ENCODE data around the gene PYCR2. TPM values are rescaled to one million over a fixed set of nuclear protein-coding genes. Genes with fewer than 3 reads are reported as not detected.

The PYCR2 gene
- total RNA-seq, 2 donors from 2014 or later = 34.0 to 61.6 TPM

GRCh38 chr1:225945564-225945963 is 21.5 kb upstream of the PYCR2 start:
- intact Hi-C loops (cut with DNase I) = no loop called here
- no peak overlapping the region for H3K4me3 ChIP-seq
- H3K36me3 ChIP-seq = no peaks in the 10 kb centered on the region
- no peaks in the 10 kb centered on the region for H3K27me3 ChIP-seq
- H3K27ac ChIP-seq = no peak overlapping the region
- H3K4me1 ChIP-seq = no peaks in the 10 kb centered on the region
- no peaks in the 10 kb centered on the region for H3K9me3 ChIP-seq
- no peak for DNase-seq
- H3K9ac ChIP-seq (ENCODE audit: low read depth in 2 of 2, low read length in 2 of 2) = no peak overlapping the region
- no peak for TF ChIP-seq CTCF (IDR thresholded peaks at IDR 0.05)

GRCh38 chr1:225944951-225945350 is 20.9 kb upstream of the PYCR2 start:
- intact Hi-C loops (cut with DNase I) = no loop called here
- Histone ChIP-seq H3K27me3 (no peaks in the 10 kb centered on the region), H3K27ac (no peak overlapping the region), H3K9ac (ENCODE audit: low read depth in 2 of 2, low read length in 2 of 2) (no peak overlapping the region), H3K9me3 (no peaks in the 10 kb centered on the region), H3K36me3 (no peaks in the 10 kb centered on the region), H3K4me1 (no peaks in the 10 kb centered on the region), H3K4me3 (no peak overlapping the region)
- DNase-seq = no peak
- no peak for TF ChIP-seq CTCF (IDR thresholded peaks at IDR 0.05)

- Histone ChIP-seq H3K27me3 (no peaks in the 10 kb centered on the region), H3K4me3 (no peak overlapping the region), H3K4me1 (no peaks in the 10 kb centered on the region), H3K36me3 (no peaks in the 10 kb centered on the region), H3K9me3 (no peaks in the 10 kb centered on the region), H3K9ac (ENCODE audit: low read depth in 2 of 2, low read length in 2 of 2) (no peak overlapping the region), H3K27ac (no peak overlapping the region)
- no peak for DNase-seq
- TF ChIP-seq CTCF (IDR thresholded peaks at IDR 0.05) = no peak
- intact Hi-C loops (cut with DNase I) = no loop called here
Observed at GRCh38 chr1:225944387-225944786, 20.3 kb upstream of the PYCR2 start.

GRCh38 chr1:225943582-225943981 is 19.5 kb upstream of the PYCR2 start:
- DNase-seq = no peak
- TF ChIP-seq CTCF (IDR thresholded peaks at IDR 0.05) = no peak
- no peak overlapping the region for H3K27ac ChIP-seq
- H3K36me3 ChIP-seq = no peaks in the 10 kb centered on the region
- no peaks in the 10 kb centered on the region for H3K27me3 ChIP-seq
- no peaks in the 10 kb centered on the region for H3K4me1 ChIP-seq
- intact Hi-C loops (cut with DNase I) = no loop called here
- H3K9ac ChIP-seq (ENCODE audit: low read depth in 2 of 2, low read length in 2 of 2) = no peak overlapping the region
- no peaks in the 10 kb centered on the region for H3K9me3 ChIP-seq
- H3K4me3 ChIP-seq = no peak overlapping the region

- no peak for DNase-seq
- H3K4me1 ChIP-seq = no peaks in the 10 kb centered on the region
- no peak overlapping the region for H3K9ac ChIP-seq (ENCODE audit: low read depth in 2 of 2, low read length in 2 of 2)
- no peaks in the 10 kb centered on the region for H3K27me3 ChIP-seq
- intact Hi-C loops (cut with DNase I) = no loop called here
- no peaks in the 10 kb centered on the region for H3K9me3 ChIP-seq
- H3K4me3 ChIP-seq = no peak overlapping the region
- TF ChIP-seq CTCF (IDR thresholded peaks at IDR 0.05) = no peak
- no peak overlapping the region for H3K27ac ChIP-seq
- no peaks in the 10 kb centered on the region for H3K36me3 ChIP-seq
Observed at GRCh38 chr1:225942574-225942973, 18.5 kb upstream of the PYCR2 start.

GRCh38 chr1:225941942-225942222 is 17.8 kb upstream of the PYCR2 start:
- TF ChIP-seq CTCF (IDR thresholded peaks at IDR 0.05) = no peak
- no peak overlapping the region for H3K4me3 ChIP-seq
- H3K27ac ChIP-seq = no peak overlapping the region
- H3K27me3 ChIP-seq = no peaks in the 10 kb centered on the region
- intact Hi-C loops (cut with DNase I) = no loop called here
- H3K4me1 ChIP-seq = no peaks in the 10 kb centered on the region
- H3K36me3 ChIP-seq = no peaks in the 10 kb centered on the region
- H3K9me3 ChIP-seq = no peaks in the 10 kb centered on the region
- no peak overlapping the region for H3K9ac ChIP-seq (ENCODE audit: low read depth in 2 of 2, low read length in 2 of 2)
- no peak for DNase-seq
